ENCODE results near the gene ZC3H7A. TPM values are rescaled to one million over a fixed set of nuclear protein-coding genes. Genes with fewer than 3 reads are reported as not detected.

ZC3H7A gene
- total RNA-seq, 1 experiment from 2014 or later = 45.9 TPM

- H3K4me3 Mint-ChIP-seq = no peak overlapping the region
- peaks cover 60% of the 10 kb centered on the region for H3K36me3 Mint-ChIP-seq
Measured at GRCh38 chr16:11752856-11753255, 44.2 kb downstream of the ZC3H7A start.

More at GRCh38 chr16:11752856-11753255, 44.2 kb downstream of the ZC3H7A start:
- Mint-ChIP-seq H3K27me3 (ENCODE audit: low read depth) (no peaks in the 10 kb centered on the region), H3K9me3 (no peaks in the 10 kb centered on the region), H3K4me1 (peaks cover 4% of the 10 kb centered on the region; the same call in 1 of the 2 replicates), H3K27ac (no peak overlapping the region)
- TF ChIP-seq ARID4B (CRISPR knock-in tag; IDR thresholded peaks at IDR 0.05; ENCODE audit: borderline replicate concordance) (no peak), FOXP1 (CRISPR knock-in tag; IDR thresholded peaks at IDR 0.05; ENCODE audit: borderline replicate concordance) (no peak), AR (CRISPR knock-in tag; IDR thresholded peaks at IDR 0.05) (no peak), MXD4 (CRISPR knock-in tag; IDR thresholded peaks at IDR 0.05; ENCODE audit: borderline replicate concordance) (no peak), HMGXB4 (CRISPR knock-in tag; IDR thresholded peaks at IDR 0.05) (no peak), ETV6 (CRISPR knock-in tag; IDR thresholded peaks at IDR 0.05) (no peak), CTCF (IDR thresholded peaks at IDR 0.05) (no peak), TEAD4 (CRISPR knock-in tag; IDR thresholded peaks at IDR 0.05) (no peak), E2F5 (CRISPR knock-in tag; IDR thresholded peaks at IDR 0.05) (no peak), AFF4 (CRISPR knock-in tag; IDR thresholded peaks at IDR 0.05; ENCODE audit: borderline replicate concordance) (no peak)
- POLR2A ChIA-PET = interaction anchor here (1.0 kb wide), 1 partner anchor 45 kb away, joined by 3 read pairs; no protein-coding TSS in a partner anchor
- DNase-seq (ENCODE audit: low spot score) (no peak), ATAC-seq (no peak)
- CTCF ChIA-PET = interaction anchor here (1.3 kb wide), 1 partner anchor 44 kb away, joined by 3 read pairs; the partner anchor contains the start of gene ZC3H7A
